HG03196 (cell line): ENCODE data around the gene TSPEAR.
"Not testable (repeated sequence)": the region's sequence is repeated elsewhere in the genome, so short reads cannot be mapped to it uniquely, and the experiment has no call there.

Experiments used
- ATAC-seq: cut with Tn5 transposase; IDR thresholded peaks from one replicate; pipeline ENCODE4 v1.9.1; 2021; ENCODE audit not compliant: unreplicated experiment

Gene TSPEAR

GRCh38 chr21:44592446-44593311, 118.7 kb downstream of the TSPEAR start, which contains the start of gene KRTAP10-6:
Gene KRTAP10-6 (minus strand): TSS chr21:44592505. CDS start chr21:44592484, 21 bp downstream.
- ATAC-seq, result no peak

- ATAC-seq, result not testable (repeated sequence)
Measured at GRCh38 chr21:44591801-44592130, 119.6 kb downstream of the TSPEAR start.

- ATAC-seq, result not testable (repeated sequence)
Measured at GRCh38 chr21:44590897-44591800, 120.2 kb downstream of the TSPEAR start.

DNA sequence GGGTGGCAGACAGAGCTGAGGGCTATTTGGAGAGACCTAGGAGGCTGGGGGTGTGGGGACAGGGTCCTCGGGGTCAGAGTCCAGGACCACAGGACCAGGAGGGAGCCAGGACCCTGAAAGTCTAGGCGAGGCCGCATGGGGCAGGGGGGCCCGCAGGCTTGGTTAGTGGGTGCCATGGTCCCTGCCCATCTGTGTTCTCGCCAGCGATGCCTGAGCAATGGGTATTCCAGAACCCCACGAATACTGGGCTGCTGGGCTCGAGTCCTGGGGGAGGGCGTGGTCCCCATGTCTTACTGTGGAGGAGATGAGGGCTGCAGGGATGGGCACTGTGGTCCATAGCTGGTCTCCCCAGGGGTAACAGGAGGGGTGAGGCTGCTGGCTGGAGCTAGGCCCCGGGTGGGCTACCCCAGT, 121.1 kb downstream of the TSPEAR start:
- no peak for ATAC-seq

GRCh38 chr21:44589586-44590305, 121.6 kb downstream of the TSPEAR start:
- no peak for ATAC-seq

- ATAC-seq, result no peak
Measured at GRCh38 chr21:44589094-44589493, 122.3 kb downstream of the TSPEAR start.

DNA sequence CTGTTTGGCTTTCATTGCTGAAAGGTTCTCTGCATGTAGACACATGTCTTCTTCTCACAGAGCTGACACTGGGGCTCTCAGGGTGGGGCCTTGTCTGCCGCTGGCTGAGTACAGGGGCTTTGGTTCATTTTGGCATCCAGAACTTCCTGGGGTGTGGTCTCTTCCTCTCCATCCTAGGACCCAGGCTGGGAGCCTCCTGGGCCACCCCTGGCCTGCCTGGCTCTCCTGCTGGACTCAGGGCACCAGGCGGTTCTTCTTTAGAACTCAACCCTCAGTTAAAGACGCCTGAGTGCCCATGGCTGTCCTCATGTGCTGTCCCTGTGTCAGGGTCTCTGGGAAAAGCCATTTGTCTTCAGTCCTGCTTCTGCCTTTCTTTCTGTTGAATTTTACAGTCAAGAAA, 125.5 kb downstream of the TSPEAR start:
- no peak for ATAC-seq

DNA sequence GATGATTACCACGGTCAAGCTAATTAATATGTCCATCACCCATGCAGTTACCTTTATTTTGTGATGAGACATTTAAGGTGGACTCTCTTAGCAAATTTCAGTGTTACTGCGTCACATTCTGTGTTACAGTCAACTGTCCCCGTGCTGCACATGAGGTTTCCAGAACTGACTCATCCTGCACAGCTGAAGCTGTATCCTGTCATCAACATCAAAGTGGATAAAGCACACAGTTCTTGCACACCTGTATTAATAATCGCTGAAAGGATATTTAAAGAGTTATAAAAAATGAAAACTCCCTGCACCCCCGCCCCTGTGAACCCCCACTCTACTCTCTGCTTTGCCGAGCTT, 127.6 kb downstream of the TSPEAR start:
- no peak for ATAC-seq

GRCh38 chr21:44583089-44583799, 128.1 kb downstream of the TSPEAR start:
- no peak for ATAC-seq

- ATAC-seq, result no peak
Measured at GRCh38 chr21:44582055-44582454, 129.3 kb downstream of the TSPEAR start.

DNA sequence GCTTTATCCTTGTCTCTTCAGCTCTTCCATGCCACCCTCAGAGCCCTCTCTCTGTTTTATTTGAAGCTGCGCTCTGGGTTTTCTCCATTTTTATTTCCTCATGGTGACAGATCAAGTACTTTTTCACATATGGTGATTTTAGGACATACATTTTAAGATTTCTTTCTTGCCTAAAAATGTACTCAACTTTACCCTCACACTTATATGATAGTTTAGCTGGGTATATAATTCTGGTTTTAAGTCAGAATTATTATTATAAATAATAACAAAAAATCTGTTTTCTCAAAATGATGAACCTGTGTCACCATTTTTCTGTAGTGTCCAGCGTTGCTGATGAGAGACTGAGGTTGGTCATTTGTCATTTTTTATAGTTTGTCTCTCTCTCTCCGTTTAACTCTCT, 130.2 kb downstream of the TSPEAR start:
- no peak for ATAC-seq

GRCh38 chr21:44580231-44580821, 131.0 kb downstream of the TSPEAR start, which contains the start of gene KRTAP10-5:
Gene KRTAP10-5 (minus strand): TSS chr21:44580604. CDS start chr21:44580578, 26 bp downstream.
- ATAC-seq, result not testable (repeated sequence)

- ATAC-seq, result no peak
Measured at GRCh38 chr21:44579833-44580144, 131.6 kb downstream of the TSPEAR start.

GRCh38 chr21:44579056-44579832, 132.1 kb downstream of the TSPEAR start:
- no peak for ATAC-seq

- no peak for ATAC-seq
Measured at GRCh38 chr21:44578371-44579055, 132.9 kb downstream of the TSPEAR start.

DNA sequence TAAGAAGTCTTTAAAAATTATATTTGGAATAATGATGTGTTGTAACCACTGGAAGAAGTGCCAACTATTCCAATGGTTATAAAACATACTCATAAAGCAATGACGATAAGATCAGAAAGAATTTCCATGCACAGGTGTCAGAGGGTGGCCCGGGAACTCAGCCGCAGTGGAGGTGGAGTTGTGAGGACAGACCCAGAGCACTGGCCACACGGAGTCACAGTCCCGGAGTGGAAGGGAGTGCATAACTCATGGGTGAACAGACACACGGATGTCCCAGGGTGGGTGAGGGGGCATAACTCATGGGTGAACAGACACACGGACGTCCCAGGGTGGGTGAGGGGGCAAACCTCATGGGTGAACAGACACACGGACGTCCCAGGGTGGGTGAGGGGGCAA, 135.3 kb downstream of the TSPEAR start:
- ATAC-seq, result no peak

- no peak for ATAC-seq
Measured at GRCh38 chr21:44575307-44576024, 135.9 kb downstream of the TSPEAR start.
